Measurements from ENCODE around the gene FOXA1. TPM values are rescaled to one million over a fixed set of nuclear protein-coding genes. Genes with fewer than 3 reads are reported as not detected.

The FOXA1 gene
- total RNA-seq, 3 donors from 2014 or later (not counting 1 experiment from before 2014, with no cell fraction given) = not detected

GRCh38 chr14:37591941-37592481, 3.0 kb downstream of the FOXA1 start:
- Mint-ChIP-seq H3K36me3 (peaks cover 30% of the 10 kb centered on the region), H3K27me3 (ENCODE audit: low read depth in 2 of 2) (peaks cover 56 to 73% of the 10 kb centered on the region in 2 donors), H3K4me1 (peaks cover 0 to 5% of the 10 kb centered on the region in 2 donors), H3K4me3 (no peak overlapping the region), H3K27ac (no peak overlapping the region), H3K9me3 (peaks cover 0 to 3% of the 10 kb centered on the region in 2 donors)
- H3K27me3 ChIP-seq (ENCODE audit: control insufficient read depth, insufficient read depth, low read length) = peaks cover 56% of the 10 kb centered on the region
- no peaks in the 10 kb centered on the region for H3K36me3 ChIP-seq (ENCODE audit: control insufficient read depth, insufficient read depth, low read length)
- no peak for TF ChIP-seq CTCF (IDR thresholded peaks at IDR 0.05)
- WGBS (ENCODE audit: insufficient coverage) = 14% methylated on average over 58 of the region's 58 CpGs
- no peak overlapping the region for H3K4me3 ChIP-seq (ENCODE audit: low read length)
- DNase-seq (no peak), ATAC-seq (no peak)
- H3K9me3 ChIP-seq (ENCODE audit: control insufficient read depth, insufficient read depth, low read length) = peaks cover 9% of the 10 kb centered on the region
- no peak overlapping the region for H3K27ac ChIP-seq (ENCODE audit: low read length)
- intact Hi-C loops (cut with micrococcal nuclease) = no loop called here
- H3K4me1 ChIP-seq (ENCODE audit: control insufficient read depth, insufficient read depth, low read length) = peaks cover 10% of the 10 kb centered on the region

- intact Hi-C loops (cut with micrococcal nuclease) = no loop called here
- no peak for TF ChIP-seq CTCF (IDR thresholded peaks at IDR 0.05)
- peaks cover 50% of the 10 kb centered on the region for H3K27me3 ChIP-seq (ENCODE audit: control insufficient read depth, insufficient read depth, low read length)
- no peaks in the 10 kb centered on the region for H3K36me3 ChIP-seq (ENCODE audit: control insufficient read depth, insufficient read depth, low read length)
- no peak overlapping the region for H3K27ac Mint-ChIP-seq
- peaks cover 54 to 70% of the 10 kb centered on the region in 2 donors for H3K27me3 Mint-ChIP-seq (ENCODE audit: low read depth in 2 of 2)
- H3K4me3 Mint-ChIP-seq = no peak overlapping the region
- WGBS (ENCODE audit: insufficient coverage) = 10% methylated on average over 45 of the region's 45 CpGs
- peaks cover 10% of the 10 kb centered on the region for H3K4me1 ChIP-seq (ENCODE audit: control insufficient read depth, insufficient read depth, low read length)
- H3K4me3 ChIP-seq (ENCODE audit: low read length) = no peak overlapping the region
- ATAC-seq (no peak), DNase-seq (no peak)
- H3K9me3 ChIP-seq (ENCODE audit: control insufficient read depth, insufficient read depth, low read length) = peaks cover 9% of the 10 kb centered on the region
- H3K4me1 Mint-ChIP-seq = peaks cover 0 to 5% of the 10 kb centered on the region in 2 donors
- H3K36me3 Mint-ChIP-seq = peaks cover 30% of the 10 kb centered on the region
- peaks cover 0 to 3% of the 10 kb centered on the region in 2 donors for H3K9me3 Mint-ChIP-seq
- H3K27ac ChIP-seq (ENCODE audit: low read length) = no peak overlapping the region
Measured at GRCh38 chr14:37591311-37591940, 3.6 kb downstream of the FOXA1 start.

- Histone ChIP-seq H3K36me3 (ENCODE audit: control insufficient read depth, insufficient read depth, low read length) (no peaks in the 10 kb centered on the region), H3K9me3 (ENCODE audit: control insufficient read depth, insufficient read depth, low read length) (peaks cover 9% of the 10 kb centered on the region), H3K27ac (ENCODE audit: low read length) (no peak overlapping the region), H3K27me3 (ENCODE audit: control insufficient read depth, insufficient read depth, low read length) (peaks cover 49% of the 10 kb centered on the region), H3K4me1 (ENCODE audit: control insufficient read depth, insufficient read depth, low read length) (peaks cover 3% of the 10 kb centered on the region), H3K4me3 (ENCODE audit: low read length) (no peak overlapping the region)
- Mint-ChIP-seq H3K36me3 (peaks cover 38% of the 10 kb centered on the region), H3K27me3 (ENCODE audit: low read depth in 2 of 2) (peaks cover 56 to 70% of the 10 kb centered on the region in 2 donors), H3K27ac (no peak overlapping the region), H3K9me3 (peaks cover 2 to 3% of the 10 kb centered on the region in 2 donors), H3K4me3 (no peak overlapping the region), H3K4me1 (peaks cover 0 to 5% of the 10 kb centered on the region in 2 donors)
- 0% methylated on average over 1 of the region's 4 CpGs for WGBS (ENCODE audit: insufficient coverage)
- TF ChIP-seq CTCF (IDR thresholded peaks at IDR 0.05) = no peak
- no peak for DNase-seq
- intact Hi-C loops (cut with micrococcal nuclease) = no loop called here
- ATAC-seq = no peak
Measured at GRCh38 chr14:37590428-37591139, 4.5 kb downstream of the FOXA1 start.
